Activated CD4-positive, CD25-positive, alpha-beta regulatory T cell treated with anti-CD3 and anti-CD28 coated beads, Interleukin-2, amount 50 U/mL, for 24 hours (primary cell): ENCODE results near the gene MRTFA.
"Not testable (repeated sequence)": the region's sequence is repeated elsewhere in the genome, so short reads cannot be mapped to it uniquely, and the experiment has no call there.

ENCODE experiments used
- ATAC-seq, 2 donors: fragments of 150-1000 bp; cut with Tn5 transposase; one replicate each; pipeline ENCODE4 v1.10.0; 2021; ENCODE audit warnings: mild to moderate bottlenecking in 1 of 2, moderate library complexity in 1 of 2

Gene MRTFA

DNA sequence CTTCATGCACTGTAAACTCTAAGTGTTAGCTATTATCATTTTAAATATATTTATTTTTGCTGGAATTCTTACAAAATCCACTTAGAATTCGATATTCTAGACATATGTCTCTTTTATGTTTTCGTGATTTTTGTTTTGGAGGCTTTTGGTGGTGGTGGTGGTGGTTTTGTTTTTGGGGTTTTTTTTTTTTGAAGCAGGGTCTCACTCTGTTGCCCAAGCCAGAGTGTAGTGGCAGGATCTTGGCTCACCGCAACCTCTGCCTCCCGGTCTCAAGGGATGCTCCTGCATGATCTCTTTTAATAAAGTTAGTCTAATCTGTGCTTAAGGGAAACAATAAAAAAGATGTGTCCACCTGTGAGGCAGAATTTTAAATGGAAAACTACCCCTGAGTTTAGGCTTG, 117.7 kb downstream of the MRTFA start:
- ATAC-seq = no peak

DNA sequence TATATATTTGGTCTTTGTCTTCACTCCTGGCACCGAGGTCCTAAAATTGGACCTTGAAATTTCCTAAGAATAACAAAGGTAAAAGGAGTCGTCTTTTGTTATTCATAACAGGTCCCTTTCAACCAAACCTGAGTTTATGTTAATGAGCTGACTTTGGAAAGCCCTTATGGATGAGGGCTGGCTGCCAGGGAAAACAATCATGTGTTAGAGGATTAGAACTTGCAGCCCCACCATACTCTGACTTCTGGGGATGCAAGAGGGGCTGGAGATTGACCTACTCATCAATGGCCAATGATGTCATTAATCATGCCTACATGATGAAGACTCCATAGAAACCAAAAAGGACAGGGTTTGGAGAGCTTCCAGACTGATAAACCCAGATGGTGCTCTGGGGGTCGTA, 118.9 kb downstream of the MRTFA start:
- no peak for ATAC-seq

DNA sequence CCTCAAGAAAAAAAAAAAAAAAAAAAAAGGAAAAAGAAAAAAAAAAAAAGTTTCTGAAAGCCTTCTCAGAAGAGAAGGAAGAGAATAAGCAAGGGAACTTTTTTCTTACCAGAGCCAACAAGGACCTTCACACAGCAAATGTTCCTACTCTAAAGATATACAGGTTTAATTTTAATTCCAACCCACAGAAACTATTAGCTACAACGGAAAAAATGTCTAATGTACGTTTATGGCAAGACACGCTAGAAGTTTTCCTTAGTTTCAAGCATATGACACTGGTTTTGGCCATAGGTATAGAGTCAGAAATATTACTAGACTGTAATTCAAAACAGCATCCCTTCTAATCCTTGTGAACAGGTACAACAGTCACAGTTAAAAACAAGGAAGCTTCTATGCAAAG, 120.1 kb downstream of the MRTFA start:
- no peak for ATAC-seq

DNA sequence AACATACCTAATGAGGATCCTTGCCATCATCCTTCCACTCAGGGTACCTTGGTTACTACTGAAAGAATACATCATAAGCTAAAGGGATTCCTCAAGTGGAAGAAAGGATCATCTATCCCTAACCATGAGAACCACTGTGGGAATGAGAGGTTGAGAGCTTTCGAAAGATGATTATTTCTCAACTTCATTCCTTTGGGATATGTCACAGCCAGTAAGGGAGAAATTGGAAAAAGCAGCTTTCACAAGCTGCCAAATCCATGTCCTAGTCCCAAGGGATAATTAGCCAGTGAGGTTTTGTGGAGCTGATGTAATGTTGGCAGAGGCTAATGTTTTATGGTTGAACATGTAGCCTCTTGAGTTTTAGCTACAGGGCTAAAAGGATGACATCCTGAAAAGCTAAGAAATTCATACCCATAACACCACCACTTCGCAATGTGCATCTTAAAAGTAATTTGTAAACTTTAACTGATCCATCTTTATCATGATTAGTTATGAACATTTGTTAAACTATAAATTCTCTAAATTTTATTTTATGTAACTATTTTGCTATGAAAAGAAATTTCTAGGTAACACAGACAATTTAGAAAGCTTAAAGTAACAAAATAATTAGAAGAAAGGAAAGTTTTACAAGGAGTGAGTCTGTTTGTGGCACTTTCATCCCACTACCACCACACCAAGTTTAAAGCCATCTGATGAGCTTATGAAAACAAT, 123.9 kb downstream of the MRTFA start:
- ATAC-seq = no peak

DNA sequence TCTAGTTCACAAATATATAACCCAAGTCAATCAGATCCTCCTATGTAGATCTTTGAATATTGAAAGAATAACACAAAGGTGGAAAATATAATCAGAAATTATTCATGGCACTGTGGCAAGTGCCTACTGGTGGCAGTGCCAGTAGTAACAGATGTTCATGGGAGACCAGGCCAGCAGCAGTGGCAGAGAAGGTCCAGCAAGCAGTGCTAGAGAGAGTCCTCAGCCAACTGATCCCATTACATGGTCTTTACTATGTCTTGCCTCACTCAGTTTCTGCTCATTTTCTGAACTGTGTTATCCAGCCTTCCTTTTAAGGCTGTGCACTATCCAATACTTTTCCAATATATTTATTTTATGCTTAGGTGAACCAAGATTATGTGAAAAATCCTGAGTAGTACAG, 124.9 kb downstream of the MRTFA start:
- ATAC-seq = no peak

DNA sequence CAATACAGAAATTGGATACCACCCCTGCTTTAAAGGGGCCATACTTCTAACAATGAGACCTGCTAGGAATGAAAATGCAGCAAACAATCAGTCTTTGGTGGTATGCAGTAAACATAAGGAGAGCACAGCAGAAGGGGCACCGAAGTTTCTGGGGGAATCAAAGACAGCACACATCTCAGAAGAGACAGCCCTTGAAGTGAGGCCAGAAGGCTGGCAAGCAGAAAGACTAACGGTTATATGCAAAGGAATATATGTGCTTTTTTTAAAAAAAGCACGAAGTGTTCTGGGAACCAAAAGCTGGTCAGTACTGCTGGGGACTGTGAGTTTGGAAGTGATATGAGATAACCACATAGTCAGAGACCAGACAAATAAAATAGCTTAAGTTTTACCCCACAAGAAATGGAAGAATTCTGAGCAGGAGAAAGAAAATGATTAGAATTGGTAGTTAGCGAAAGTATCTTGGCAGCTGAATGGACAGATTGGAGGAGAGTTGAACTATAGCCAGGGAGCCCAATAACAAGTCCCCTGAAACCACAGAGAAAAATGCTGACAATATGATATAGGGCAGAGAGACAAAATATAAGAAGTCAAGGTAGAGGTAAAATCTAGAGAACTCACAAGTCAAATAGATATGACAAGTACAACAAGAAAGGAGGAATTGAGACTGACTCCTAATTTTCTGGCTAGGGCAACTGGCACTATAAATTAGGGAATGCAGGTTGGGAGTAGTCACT, 125.7 kb downstream of the MRTFA start:
- no peak for ATAC-seq

DNA sequence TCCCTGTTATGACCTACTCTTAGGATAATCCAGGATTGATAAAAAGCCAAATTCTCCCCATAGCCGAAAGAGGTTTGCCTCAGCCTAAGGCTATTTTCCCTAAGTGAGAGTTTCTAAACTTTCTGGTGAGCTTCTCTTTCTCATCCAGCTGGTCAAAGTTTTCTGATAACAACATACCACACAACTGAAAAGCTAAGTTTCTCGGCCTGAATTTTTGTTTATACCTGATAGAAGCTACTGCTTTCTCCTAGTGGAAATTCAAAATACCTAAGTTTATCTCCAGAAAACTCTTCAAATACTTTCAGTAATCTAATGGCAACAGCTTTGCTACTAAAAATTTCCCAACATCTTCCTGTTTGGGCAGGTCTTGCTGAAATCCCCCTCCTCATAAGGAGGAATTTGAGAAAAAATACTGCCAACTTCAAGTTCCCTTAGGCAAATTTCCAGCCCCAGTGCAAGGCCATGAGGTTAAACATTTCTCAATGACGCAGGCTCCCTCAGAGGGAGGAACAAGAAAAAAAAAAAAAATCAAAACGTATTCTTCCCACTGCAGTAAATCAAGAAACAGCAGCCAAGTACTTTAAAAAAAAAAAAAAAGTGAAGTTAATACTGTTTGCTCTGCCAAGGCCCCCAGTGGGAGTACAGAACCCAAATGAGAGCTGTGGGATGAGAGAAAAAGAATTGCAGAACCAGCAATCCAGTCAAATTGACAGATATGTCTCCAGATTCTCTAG, 127.0 kb downstream of the MRTFA start:
- no peak for ATAC-seq

DNA sequence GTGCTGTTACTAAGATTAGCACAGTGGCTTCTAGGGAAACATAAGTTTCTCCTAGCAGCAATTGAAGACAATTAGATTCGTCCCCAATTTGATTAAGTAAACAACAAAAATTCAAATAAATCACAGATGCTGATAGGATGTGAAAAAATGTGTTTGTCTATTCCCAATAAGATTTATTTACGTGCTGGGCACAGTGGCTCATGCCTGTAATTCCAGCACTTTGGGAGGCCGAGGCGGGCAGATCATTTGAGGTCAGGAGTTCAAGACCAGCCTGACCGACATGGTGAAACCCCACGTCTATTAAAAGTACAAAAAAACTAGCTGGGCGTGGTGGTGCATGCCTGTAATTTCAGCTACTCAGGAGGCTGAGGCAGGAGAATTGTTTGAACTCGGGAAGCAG, 128.5 kb downstream of the MRTFA start:
- ATAC-seq = not testable (repeated sequence)

DNA sequence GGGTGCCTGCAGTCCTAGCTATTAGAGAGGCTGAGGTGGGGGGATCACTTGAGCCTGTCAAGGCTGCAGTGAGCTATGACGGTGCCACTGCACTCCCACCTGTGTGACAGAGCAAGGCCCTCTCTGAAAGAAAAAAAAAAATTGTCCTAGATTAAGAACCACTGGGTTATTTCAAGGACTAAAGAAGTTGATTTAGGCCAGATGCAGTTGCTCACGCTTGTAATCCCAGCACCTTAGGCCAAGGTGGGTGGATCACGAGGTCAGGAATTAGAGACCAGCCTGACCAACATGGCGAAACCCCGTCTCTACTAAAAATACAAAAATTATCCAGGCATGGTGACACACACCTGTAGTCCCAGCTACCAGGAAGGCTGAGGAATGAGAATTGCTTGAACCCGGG, 129.0 kb downstream of the MRTFA start:
- ATAC-seq = no peak

DNA sequence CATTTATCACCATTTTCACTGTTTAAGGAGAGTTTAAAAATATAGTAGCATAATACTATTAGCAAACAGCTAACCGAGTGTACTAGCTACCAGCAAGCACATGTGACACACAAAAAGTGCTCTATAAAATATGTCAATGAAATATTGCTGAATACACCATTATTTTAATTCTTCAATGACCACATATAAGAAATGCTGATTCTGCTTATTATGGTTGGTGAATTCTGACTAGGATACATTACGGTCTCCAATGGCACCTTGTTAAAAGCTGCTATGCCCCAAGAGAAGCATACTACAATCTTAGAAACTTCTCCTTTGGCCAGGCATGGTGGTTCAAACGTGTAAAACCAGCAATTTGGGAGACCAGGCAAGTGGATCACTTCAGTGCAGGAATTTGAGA, 129.8 kb downstream of the MRTFA start:
- ATAC-seq = no peak

DNA sequence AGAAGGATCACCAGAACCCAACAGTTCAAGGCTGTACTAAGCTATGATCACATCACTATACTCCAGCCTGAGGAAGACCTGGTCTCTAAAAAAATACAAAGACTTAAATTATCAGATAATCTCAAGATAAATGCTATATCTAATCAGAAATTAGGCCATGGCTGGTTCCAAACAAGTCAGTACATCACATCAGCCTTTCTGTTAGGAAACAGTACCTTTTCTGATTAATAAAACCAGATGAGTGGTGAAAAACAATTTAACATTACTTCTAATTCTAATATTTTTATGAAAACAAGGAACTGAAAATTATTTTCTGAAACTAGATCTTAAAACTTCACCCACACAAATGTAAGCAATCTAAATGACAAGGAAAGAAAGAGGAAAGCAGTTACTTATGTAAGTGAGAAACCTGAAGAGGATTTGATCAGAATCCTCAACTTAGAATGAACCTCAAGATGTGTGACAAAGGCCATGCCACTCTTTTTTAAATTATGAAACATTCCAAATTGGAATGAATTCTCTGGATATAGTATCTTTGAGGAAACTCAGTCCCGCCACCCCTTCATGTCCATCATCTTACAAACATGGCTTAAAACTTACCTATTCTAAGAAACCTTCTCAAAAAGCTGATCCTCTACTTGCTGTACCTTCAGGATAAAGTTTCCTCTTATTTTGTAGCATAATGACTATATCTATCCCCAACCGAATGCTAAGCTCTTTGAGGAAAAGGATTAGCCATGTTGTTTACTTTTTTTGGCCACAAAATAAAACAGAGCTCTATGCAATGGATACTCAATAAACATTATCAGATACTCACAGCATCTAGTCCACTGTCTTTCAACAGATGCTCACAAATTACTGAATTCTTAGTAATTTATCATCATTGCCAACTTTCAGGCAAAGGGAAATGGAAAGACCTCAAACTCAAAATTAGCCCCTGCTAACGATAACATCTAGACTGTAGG, 132.0 kb downstream of the MRTFA start:
- ATAC-seq = no peak

DNA sequence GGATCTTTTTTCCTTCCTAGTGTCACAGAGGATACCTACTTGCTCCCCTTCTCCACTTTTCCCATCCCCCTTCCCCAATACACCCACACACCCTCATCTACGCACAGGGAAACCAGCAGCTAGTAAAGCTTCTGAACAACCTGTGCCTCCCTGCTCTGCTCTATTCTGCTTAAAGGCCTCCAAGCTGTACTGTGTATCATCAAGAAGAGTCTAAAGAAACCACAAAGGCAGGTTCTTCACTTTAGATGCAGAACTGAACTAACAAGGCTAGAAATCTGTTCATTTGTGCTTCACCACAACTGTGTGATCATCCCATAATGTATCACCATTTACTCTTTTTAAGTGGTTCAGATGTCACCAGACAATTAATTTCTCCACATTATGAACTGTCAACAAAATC, 133.6 kb downstream of the MRTFA start:
- ATAC-seq = no peak

DNA sequence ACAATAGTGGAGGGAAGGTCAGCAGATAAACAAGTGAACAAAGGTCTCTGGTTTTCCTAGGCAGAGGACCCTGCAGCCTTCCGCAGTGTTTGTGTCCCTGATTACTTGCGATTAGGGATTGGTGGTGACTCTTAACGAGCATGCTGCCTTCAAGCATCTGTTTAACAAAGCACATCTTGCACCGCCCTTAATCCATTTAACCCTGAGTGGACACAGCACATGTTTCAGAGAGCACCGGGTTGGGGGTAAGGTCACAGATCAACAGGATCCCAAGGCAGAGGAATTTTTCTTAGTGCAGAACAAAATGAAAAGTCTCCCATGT, 136.1 kb downstream of the MRTFA start:
- ATAC-seq = not testable (repeated sequence)

DNA sequence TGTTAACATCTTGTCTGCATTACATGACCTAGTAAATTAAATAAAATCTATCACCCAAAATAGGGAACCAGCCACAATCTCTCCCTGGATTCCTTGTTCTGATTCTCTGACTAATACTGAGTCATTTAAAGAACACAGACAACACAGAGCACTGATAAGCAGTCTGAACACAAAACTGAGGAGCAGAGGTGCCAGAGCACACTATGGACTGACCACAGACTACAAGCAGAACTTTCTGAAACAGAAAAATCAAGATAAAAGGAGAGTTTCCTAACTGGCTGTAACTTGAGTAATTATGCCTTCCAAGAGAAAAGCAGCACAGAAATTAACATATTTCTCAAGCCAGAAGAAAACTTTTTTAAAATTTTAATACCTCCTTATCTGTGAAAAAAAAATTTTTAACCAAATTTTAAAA, 137.3 kb downstream of the MRTFA start:
- ATAC-seq = peak; percentile 71 to 79

DNA sequence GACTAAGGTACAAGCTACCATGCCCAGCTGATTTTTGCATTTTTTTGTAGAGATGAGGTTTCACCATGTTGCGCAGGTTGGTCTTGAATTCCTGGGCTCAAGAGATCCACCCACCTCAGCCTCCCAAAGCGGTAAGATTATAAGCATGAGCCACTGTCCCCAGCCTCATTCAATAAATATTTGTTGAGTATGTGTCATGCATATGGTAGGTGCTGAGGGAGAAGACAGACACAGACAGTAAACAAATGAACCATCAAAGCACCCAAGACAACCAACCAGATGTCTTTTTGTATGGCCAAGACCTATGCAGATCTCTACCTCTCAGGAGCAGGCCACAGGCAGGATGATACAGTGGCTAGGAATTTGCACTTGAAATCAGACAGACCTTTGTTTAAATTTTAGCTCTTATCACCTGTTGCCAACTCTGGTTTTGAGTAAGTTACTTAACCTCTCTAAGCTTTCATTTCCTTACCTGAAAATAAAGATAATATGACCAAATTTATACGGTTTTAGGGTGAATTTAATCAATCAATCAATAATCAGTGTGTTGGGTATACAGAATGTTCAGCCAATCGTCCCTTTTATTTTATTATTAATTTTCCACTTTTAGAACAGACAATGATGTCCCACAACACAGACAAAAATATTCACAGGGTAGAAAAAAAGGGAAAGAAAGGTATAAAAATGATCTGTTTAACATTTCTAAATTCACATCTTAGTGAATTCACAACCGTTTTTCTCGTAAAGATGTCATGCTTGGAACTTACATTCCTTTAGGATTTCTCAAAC, 137.9 kb downstream of the MRTFA start:
- ATAC-seq = no peak

DNA sequence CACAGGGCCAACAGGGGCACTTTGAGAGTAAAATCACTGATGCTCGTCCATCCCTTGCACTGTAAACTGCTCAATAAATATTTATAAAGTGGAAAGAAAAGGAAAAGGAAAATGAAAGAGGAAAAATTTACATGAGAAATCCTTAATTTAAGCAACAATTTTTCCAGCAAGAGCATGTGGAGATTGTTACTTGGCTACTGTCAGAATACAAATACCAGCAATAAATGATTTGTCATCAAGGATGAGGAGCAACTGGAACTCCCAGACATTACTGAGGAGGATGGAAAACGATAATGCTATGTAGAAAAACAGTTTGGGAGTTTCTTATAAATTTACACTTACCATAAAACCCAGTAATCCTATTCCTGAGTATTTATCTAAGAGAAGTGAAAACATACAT, 143.1 kb downstream of the MRTFA start:
- no peak for ATAC-seq

DNA sequence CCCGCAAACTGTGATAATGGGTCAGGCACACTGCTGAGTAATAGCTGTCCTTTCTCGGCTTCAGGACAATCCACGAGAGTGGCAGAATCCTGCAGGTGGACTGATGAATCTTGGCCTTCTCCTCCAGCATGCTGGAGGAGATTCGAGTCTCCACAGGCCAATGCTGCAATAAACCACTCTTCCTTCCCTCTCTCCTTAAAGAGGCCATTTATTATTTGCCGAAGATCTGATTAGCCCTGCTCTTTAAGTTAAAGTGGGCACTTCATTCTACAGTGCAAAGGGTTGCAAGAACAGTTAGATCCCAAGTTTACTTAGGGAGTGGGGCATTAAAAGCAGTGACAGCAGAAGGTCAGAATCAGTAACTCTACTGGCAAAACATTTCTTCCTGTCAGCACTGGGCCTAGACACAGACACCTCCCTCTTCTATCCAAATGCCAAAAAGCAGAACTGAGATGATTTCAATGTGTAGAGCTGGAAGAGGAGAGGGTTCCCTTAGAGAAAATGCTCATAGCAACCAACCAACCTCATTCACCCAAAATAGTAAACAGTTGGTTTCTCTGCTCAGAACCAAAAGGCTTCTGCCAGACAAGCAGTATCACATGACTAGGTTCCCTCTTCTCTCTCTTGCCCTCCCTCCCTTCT, 144.4 kb downstream of the MRTFA start:
- peak; percentile 43 to 48 for ATAC-seq

DNA sequence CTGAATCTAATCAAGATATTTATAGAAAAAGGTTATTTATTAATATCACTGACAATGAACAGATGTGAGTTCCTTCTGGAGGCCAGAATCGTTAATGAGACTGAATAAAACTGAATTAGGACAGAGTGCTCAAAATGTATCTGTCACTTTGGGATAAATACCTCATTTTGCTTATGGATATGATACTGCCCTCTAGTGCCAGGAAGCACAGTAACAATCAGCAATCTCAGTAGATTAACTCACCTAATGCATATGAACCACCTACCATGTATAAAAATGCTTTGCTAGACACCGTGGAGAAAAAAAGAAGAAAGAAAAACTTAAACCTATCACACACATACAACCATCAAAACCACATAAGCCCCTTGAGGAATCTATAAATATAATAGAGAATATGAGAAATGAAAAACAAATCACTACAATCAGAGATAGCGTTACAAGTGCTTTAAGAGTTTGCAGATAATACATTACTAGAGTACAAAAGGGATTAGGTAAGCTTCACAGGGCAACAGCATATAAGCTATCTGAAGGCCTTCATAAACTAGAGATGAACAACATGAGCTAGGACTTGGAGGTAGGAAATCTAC, 148.8 kb downstream of the MRTFA start:
- ATAC-seq = peak; percentile 50 to 65

DNA sequence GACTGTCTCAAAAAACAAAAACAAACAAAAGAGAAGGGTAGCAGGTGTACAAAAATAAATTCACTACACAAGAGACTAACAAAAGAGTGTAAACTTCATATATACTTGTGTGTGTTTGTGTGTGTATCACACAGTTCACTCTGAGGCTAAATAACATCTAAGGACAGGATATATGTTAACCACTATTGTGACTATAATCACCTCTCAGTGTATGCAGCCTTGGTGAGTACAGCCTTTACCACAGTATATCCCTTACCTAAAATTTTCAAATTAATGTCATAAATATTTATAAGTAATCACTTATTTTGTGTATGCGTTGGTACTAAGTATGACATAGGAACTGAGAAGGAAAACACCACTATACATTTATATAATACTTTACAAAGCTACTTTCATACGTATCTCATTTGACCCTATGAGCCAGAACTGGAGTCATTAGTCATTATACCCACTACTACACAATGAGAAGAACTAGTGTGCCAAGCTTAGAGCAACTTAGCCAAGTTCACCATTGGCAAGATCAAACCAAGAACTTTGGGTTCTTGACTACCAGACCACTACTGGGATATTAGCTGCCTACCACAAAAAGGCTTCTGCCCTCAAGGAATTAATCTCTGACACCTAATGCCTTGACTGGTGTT, 149.4 kb downstream of the MRTFA start:
- ATAC-seq = peak; percentile 70 to 86
